GM12892 (cell line): Measurements from ENCODE around the gene FGL2.
"Not testable (repeated sequence)": the region's sequence is repeated elsewhere in the genome, so short reads cannot be mapped to it uniquely, and the experiment has no call there.

Source experiments
- POLR2A ChIP-seq: IDR thresholded peaks from 2 replicates; pipeline ENCODE4 v1.6.1; 2011; ENCODE audit warnings: low read depth, low read length, control low read depth
- POLR2AphosphoS5 ChIP-seq: IDR thresholded peaks from 2 replicates; pipeline ENCODE4 v1.6.1; 2011; ENCODE audit warnings: low read depth, low read length, control low read depth

DNA sequence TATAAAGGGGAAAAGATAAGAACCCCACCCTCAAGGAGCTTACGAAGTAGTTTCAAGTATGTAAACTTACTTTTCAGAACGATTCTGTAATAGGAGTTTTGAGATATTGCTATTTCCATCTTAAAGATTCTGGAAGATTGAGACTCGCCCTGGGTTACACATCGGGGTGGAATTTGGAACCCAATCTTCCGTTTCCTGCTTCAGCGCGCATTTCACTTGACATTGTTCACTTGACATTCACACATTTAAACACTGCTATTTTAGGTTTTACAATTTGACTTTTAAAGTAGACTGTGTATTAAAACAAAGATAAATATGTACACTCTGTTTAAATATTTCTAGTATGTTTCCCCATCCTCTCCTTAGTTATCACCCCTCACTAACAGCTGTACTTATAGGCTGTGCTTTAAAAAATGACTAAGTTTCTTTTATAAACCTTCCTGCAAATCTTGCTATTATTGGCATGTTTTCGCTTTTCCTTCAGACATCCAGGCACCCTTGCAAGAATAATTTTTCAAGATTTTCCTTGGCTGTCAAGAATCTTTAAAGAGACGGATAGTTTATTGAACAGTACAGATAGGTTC lies 22.2 kb downstream of the FGL2 start:
- not testable (repeated sequence) for TF ChIP-seq POLR2A, POLR2AphosphoS5
